ENCODE results near the gene TJAP1. TPM values are rescaled to one million over a fixed set of nuclear protein-coding genes. Genes with fewer than 3 reads are reported as not detected.
"Not testable (repeated sequence)": the region's sequence is repeated elsewhere in the genome, so short reads cannot be mapped to it uniquely, and the experiment has no call there.

Gene TJAP1
- total RNA-seq, 1 experiment from 2014 or later: 17.3 TPM

DNA sequence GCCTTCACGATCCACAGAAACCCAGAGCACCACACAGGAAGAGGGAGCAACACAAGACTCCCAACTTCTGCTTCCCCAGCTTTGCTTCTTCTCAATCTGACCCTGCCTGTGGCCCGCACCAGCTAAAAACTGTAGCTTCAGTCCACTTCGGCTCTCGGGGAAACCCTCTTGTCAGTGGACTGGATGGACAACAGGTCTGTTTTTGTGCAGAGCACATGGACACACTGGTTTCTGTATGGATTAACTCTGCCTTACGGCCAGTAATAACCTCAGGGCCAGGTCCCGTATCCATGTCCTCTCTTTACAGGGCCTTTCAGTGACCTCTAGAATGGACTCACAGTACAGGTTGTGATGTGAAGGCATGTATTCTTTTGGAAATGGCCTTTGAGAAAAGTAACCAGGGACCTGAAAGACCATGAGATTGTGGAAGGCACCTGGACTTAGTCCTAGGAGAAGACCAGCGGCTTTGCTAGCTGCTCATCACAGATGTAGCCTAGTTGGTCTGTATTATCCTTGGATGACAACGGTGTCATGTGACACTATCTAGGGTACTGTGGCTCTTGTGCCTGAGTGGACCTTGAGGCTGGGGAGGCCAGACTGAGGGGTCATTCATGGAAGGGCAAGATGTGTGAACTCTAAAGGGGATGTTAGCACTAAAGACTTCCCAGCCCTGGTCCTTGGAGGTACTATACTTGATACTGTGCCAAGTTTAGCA lies 45.3 kb downstream of the TJAP1 start:
- peaks cover 22% of the 10 kb centered on the region for H3K79me2 ChIP-seq (ENCODE audit: low read length)
- no peak overlapping the region for H3K9ac ChIP-seq (ENCODE audit: low read length)
- H3K9me3 ChIP-seq (ENCODE audit: low read length): no peaks in the 10 kb centered on the region
- H3K36me3 ChIP-seq (ENCODE audit: insufficient read depth, low read length): peaks cover 71% of the 10 kb centered on the region
- H3K27me3 ChIP-seq (ENCODE audit: low read length): no peaks in the 10 kb centered on the region
- H3K4me3 ChIP-seq (ENCODE audit: low read length): no peak overlapping the region
- peaks cover 14% of the 10 kb centered on the region for H3K4me1 ChIP-seq (ENCODE audit: low read length)
- H3K4me2 ChIP-seq (ENCODE audit: low read depth, low read length, poor library complexity, severe bottlenecking): no peak overlapping the region
- H4K20me1 ChIP-seq (ENCODE audit: insufficient read depth, low read depth, low read length): no peaks in the 10 kb centered on the region; the same call in 1 of the 2 replicates
- no peak overlapping the region for H3K27ac ChIP-seq (ENCODE audit: low read length)
- no peak for DNase-seq
- no peaks in the 10 kb centered on the region for H3K9me2 ChIP-seq (replicated peaks; ENCODE audit: insufficient read depth, low read length)
- H2AFZ ChIP-seq (ENCODE audit: low read length): no peak overlapping the region

DNA sequence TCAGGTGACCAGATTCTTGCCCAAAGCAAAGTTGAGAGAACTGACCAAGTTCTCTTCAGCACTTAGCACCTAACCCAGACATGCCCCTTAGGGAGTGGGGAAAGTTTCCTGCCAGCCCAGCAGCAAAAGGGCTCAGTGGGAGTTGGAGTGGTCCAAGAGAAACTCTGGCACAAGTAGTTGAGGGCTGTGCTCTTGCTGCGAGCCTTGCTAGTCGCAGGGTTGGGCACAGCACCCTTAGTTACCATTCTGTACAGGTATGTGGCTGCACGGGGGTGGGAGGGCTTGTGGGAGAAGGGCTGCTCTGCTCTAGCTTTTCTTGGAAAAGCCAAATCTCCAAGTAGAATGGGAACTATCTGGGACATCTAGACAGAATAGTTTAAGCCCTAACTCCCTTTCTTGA lies 45.9 kb downstream of the TJAP1 start:
- Histone ChIP-seq H3K9ac (ENCODE audit: low read length) (no peak overlapping the region), H3K9me3 (ENCODE audit: low read length) (no peaks in the 10 kb centered on the region), H3K27me3 (ENCODE audit: low read length) (no peaks in the 10 kb centered on the region), H3K4me2 (ENCODE audit: low read depth, low read length, poor library complexity, severe bottlenecking) (no peak overlapping the region), H3K36me3 (ENCODE audit: insufficient read depth, low read length) (peaks cover 77% of the 10 kb centered on the region), H2AFZ (ENCODE audit: low read length) (no peak overlapping the region), H3K79me2 (ENCODE audit: low read length) (peaks cover 17% of the 10 kb centered on the region), H4K20me1 (ENCODE audit: insufficient read depth, low read depth, low read length) (no peaks in the 10 kb centered on the region; the same call in 1 of the 2 replicates), H3K27ac (ENCODE audit: low read length) (no peak overlapping the region), H3K4me1 (ENCODE audit: low read length) (peaks cover 10% of the 10 kb centered on the region), H3K9me2 (replicated peaks; ENCODE audit: insufficient read depth, low read length) (no peaks in the 10 kb centered on the region), H3K4me3 (ENCODE audit: low read length) (no peak overlapping the region)
- no peak for DNase-seq

DNA sequence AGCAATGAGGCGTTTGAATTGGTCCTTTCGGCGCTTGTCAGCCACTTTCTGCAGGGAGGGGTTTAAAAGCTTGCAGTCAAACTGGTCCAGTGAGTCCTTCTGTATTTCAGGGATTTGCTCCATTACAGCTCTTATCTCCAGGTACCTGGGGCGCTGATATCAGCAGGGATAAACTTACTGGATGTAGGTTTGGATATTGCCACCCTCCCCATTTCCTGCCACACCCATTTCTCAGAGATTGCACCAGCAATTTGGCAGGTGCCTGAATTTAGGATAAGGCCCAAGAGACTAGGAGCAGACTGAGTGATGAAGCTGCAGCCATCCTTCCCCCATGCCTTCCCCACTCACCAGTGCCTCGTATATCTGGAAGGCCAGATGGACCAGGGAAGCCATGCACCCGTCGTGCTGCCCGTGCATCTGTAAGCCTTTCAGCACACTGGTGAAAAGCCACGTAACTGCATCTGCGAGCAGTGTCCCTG lies 47.2 kb downstream of the TJAP1 start:
- peaks cover 4% of the 10 kb centered on the region for H3K79me2 ChIP-seq (ENCODE audit: low read length)
- peaks cover 73% of the 10 kb centered on the region for H3K36me3 ChIP-seq (ENCODE audit: insufficient read depth, low read length)
- H4K20me1 ChIP-seq (ENCODE audit: insufficient read depth, low read depth, low read length): no peaks in the 10 kb centered on the region; the same call in 1 of the 2 replicates
- no peaks in the 10 kb centered on the region for H3K4me1 ChIP-seq (ENCODE audit: low read length)
- H3K9ac ChIP-seq (ENCODE audit: low read length): no peak overlapping the region
- H3K4me3 ChIP-seq (ENCODE audit: low read length): no peak overlapping the region
- H3K9me3 ChIP-seq (ENCODE audit: low read length): no peaks in the 10 kb centered on the region
- no peak for DNase-seq
- no peak overlapping the region for H2AFZ ChIP-seq (ENCODE audit: low read length)
- H3K9me2 ChIP-seq (replicated peaks; ENCODE audit: insufficient read depth, low read length): no peaks in the 10 kb centered on the region
- H3K4me2 ChIP-seq (ENCODE audit: low read depth, low read length, poor library complexity, severe bottlenecking): no peak overlapping the region
- H3K27me3 ChIP-seq (ENCODE audit: low read length): no peaks in the 10 kb centered on the region
- no peak overlapping the region for H3K27ac ChIP-seq (ENCODE audit: low read length)

DNA sequence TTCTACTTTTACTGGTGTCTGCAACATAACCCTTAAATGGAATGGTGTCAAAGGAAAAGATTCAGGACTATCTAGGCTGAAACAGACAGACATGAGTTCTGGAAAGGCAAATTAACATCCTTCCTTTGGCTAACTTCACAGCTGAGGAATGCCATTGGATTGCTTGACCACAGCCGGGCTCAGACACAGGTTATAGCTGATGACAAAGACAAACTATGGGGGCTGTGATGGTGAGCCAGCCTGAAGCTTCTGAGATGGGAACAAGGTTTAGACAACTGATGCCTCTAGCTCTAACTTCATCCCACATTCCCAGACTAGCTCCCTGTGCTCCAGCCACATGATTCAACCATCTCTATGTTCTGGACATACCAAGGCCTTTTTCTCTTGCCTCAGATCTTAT lies 54.8 kb downstream of the TJAP1 start:
- Histone ChIP-seq H3K27ac (ENCODE audit: low read length) (no peak overlapping the region), H3K36me3 (ENCODE audit: insufficient read depth, low read length) (peaks cover 42% of the 10 kb centered on the region), H3K79me2 (ENCODE audit: low read length) (no peaks in the 10 kb centered on the region), H3K9ac (ENCODE audit: low read length) (no peak overlapping the region), H3K4me1 (ENCODE audit: low read length) (no peaks in the 10 kb centered on the region), H3K27me3 (ENCODE audit: low read length) (no peaks in the 10 kb centered on the region), H3K9me2 (replicated peaks; ENCODE audit: insufficient read depth, low read length) (no peaks in the 10 kb centered on the region), H3K4me2 (ENCODE audit: low read depth, low read length, poor library complexity, severe bottlenecking) (no peak overlapping the region), H3K9me3 (ENCODE audit: low read length) (no peaks in the 10 kb centered on the region), H3K4me3 (ENCODE audit: low read length) (no peak overlapping the region), H4K20me1 (ENCODE audit: insufficient read depth, low read depth, low read length) (no peaks in the 10 kb centered on the region), H2AFZ (ENCODE audit: low read length) (no peak overlapping the region)
- no peak for DNase-seq

DNA sequence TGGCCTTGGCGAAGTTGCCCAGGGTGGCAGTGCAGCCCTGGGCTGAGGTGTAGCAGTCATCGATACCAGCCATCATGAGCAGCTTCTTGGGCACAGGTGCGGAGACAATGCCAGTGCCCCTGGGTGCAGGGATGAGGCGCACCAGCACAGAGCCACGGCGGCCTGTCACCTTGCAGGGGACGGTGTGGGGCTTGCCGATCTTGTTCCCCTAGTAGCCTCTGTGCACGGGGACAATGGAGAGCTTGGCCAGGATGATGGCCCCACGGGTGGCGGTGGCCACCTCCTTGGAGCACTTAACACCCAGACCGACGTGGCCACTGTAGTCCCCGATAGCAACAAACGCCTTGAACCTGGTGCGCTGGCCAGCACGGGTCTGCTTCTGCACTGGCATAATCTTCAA lies 61.6 kb downstream of the TJAP1 start:
- peaks cover 41% of the 10 kb centered on the region for H3K36me3 ChIP-seq (ENCODE audit: insufficient read depth, low read length)
- H3K4me2 ChIP-seq (ENCODE audit: low read depth, low read length, poor library complexity, severe bottlenecking); H3K9me2 ChIP-seq (replicated peaks; ENCODE audit: insufficient read depth, low read length); H3K4me1 ChIP-seq (ENCODE audit: low read length); H3K27me3 ChIP-seq (ENCODE audit: low read length); DNase-seq; H3K9me3 ChIP-seq (ENCODE audit: low read length); H4K20me1 ChIP-seq (ENCODE audit: insufficient read depth, low read depth, low read length); H2AFZ ChIP-seq (ENCODE audit: low read length); H3K27ac ChIP-seq (ENCODE audit: low read length); H3K9ac ChIP-seq (ENCODE audit: low read length); H3K4me3 ChIP-seq (ENCODE audit: low read length): not testable (repeated sequence)
- peaks cover 13% of the 10 kb centered on the region; the same call in 1 of the 2 replicates for H3K79me2 ChIP-seq (ENCODE audit: low read length)

DNA sequence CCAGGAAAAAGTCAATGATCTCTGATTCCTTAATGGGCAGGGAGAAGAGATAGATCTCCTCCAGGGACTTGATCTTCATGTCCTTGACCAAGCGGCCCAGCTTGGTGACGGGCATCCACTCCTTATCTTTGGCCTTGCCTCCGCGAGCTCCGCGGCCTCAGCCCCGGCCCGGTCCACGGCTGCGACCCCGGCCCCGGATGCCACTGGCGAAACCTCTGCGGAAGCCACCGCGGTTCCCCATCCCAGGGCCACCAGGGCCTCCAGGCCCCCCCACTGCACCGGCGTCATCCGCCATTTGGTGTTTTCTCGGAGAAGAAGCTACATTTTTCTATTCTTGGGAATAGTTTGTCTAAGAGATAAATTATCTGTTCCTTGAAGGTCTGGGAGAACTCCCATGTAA lies 62.0 kb downstream of the TJAP1 start:
- DNase-seq; H3K4me2 ChIP-seq (ENCODE audit: low read depth, low read length, poor library complexity, severe bottlenecking); H3K4me3 ChIP-seq (ENCODE audit: low read length); H3K27me3 ChIP-seq (ENCODE audit: low read length); H3K27ac ChIP-seq (ENCODE audit: low read length); H3K4me1 ChIP-seq (ENCODE audit: low read length); H3K9ac ChIP-seq (ENCODE audit: low read length); H4K20me1 ChIP-seq (ENCODE audit: insufficient read depth, low read depth, low read length); H3K9me2 ChIP-seq (replicated peaks; ENCODE audit: insufficient read depth, low read length); H3K9me3 ChIP-seq (ENCODE audit: low read length); H2AFZ ChIP-seq (ENCODE audit: low read length): not testable (repeated sequence)
- Histone ChIP-seq H3K79me2 (ENCODE audit: low read length) (peaks cover 16% of the 10 kb centered on the region; the same call in 1 of the 2 replicates), H3K36me3 (ENCODE audit: insufficient read depth, low read length) (peaks cover 38% of the 10 kb centered on the region)

DNA sequence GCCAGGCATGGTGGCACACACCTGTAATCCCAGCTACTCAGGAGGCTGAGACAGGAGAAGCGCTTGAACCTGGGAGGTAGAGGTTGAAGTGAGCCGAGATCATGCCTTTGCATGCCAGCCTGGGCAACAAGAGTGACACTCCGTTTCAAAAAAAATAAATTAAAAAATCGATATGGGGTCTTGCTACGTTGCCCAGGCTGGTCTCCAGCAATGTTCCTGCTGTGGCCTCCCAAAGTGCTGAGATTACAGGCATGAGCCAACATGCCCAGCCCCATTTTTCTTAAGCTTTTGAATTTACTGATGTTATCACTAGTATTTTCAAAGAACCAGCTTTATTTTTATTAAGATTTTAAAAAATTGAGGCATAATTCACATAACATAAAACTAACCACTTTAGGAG lies 63.1 kb downstream of the TJAP1 start:
- DNase-seq: no peak
- Histone ChIP-seq H3K4me2 (ENCODE audit: low read depth, low read length, poor library complexity, severe bottlenecking) (no peak overlapping the region), H3K36me3 (ENCODE audit: insufficient read depth, low read length) (peaks cover 44% of the 10 kb centered on the region), H3K9ac (ENCODE audit: low read length) (no peak overlapping the region), H3K4me1 (ENCODE audit: low read length) (no peaks in the 10 kb centered on the region), H3K27me3 (ENCODE audit: low read length) (no peaks in the 10 kb centered on the region), H3K27ac (ENCODE audit: low read length) (no peak overlapping the region), H3K4me3 (ENCODE audit: low read length) (no peak overlapping the region), H3K9me2 (replicated peaks; ENCODE audit: insufficient read depth, low read length) (no peaks in the 10 kb centered on the region), H4K20me1 (ENCODE audit: insufficient read depth, low read depth, low read length) (no peaks in the 10 kb centered on the region), H2AFZ (ENCODE audit: low read length) (no peak overlapping the region), H3K9me3 (ENCODE audit: low read length) (no peaks in the 10 kb centered on the region), H3K79me2 (ENCODE audit: low read length) (peaks cover 17% of the 10 kb centered on the region; the same call in 1 of the 2 replicates)

DNA sequence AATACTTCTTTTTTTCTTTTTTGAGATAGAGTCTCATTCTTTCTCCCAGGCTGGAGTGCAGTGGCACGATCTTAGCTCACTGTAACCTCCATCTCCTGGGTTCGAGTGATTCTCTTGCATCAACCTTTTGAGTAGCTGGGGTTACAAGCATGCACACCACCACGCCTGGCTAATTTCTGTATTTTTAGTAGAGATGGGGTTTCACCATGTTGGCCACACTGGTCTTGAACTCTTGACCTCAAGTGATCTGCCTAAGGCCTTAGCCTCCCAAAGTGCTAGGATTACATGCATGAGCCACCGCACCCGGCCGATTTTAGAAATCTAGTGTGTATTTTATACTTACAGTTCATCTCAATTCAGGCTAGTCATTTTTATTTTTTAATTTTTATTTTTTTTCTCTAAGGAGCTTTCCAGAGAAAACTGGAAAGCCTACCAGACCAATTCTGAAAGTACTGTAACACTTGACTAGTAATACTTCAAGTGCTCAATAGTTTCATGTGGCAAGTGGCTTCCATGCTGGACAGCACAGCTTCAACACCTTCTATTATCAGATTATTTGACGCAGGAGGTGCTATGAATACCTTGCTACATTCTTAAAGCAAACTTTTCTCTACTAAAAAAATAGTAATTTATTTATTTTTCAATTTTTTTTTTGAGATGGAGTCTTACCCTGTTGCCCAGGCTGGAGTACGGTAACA lies 64.6 kb downstream of the TJAP1 start:
- Histone ChIP-seq H3K27ac (ENCODE audit: low read length) (no peak overlapping the region), H4K20me1 (ENCODE audit: insufficient read depth, low read depth, low read length) (no peaks in the 10 kb centered on the region), H3K4me2 (ENCODE audit: low read depth, low read length, poor library complexity, severe bottlenecking) (no peak overlapping the region), H2AFZ (ENCODE audit: low read length) (no peak overlapping the region), H3K27me3 (ENCODE audit: low read length) (no peaks in the 10 kb centered on the region), H3K36me3 (ENCODE audit: insufficient read depth, low read length) (peaks cover 56% of the 10 kb centered on the region), H3K9ac (ENCODE audit: low read length) (no peak overlapping the region), H3K79me2 (ENCODE audit: low read length) (peaks cover 17% of the 10 kb centered on the region; the same call in 1 of the 2 replicates), H3K9me2 (replicated peaks; ENCODE audit: insufficient read depth, low read length) (no peaks in the 10 kb centered on the region), H3K4me3 (ENCODE audit: low read length) (no peak overlapping the region), H3K9me3 (ENCODE audit: low read length) (no peaks in the 10 kb centered on the region), H3K4me1 (ENCODE audit: low read length) (no peaks in the 10 kb centered on the region)
- no peak for DNase-seq
